Panc1 (cell line): Measurements from ENCODE around the gene ITIH5. TPM values are rescaled to one million over a fixed set of nuclear protein-coding genes. Genes with fewer than 3 reads are reported as not detected.

Experiments
- ATAC-seq: fragments of 200-7000 bp; cut with Tn5 transposase; 2 replicates; pipeline ENCODE4 v1.9.1; 2020; ENCODE audit warnings: mild to moderate bottlenecking, moderate library complexity
- BruUV-seq: library from RNA; stranded (reverse); fragments of 400-500 nt; replicated peaks from 2 replicates; lab custom pipeline; 2021; lab: Mats Ljungman, UMichigan
- CTCF ChIA-PET: fragments of 300-600 bp; sonication (Branson Sonifier 250); formaldehyde crosslinking; loops from one replicate; lab custom pipeline; 2022; ENCODE audit warnings: antibody characterized with exemption; lab: Charles Lee
- POLR2A ChIA-PET: fragments of 300-600 bp; sonication (Branson Sonifier 250); formaldehyde crosslinking; loops from one replicate; lab custom pipeline; 2022; ENCODE audit warnings: antibody characterized with exemption; lab: Charles Lee
- DNase-seq: peaks from one replicate; pipeline ENCODE4 v3.0.0-alpha.2; 2010; ENCODE audit warnings: low read depth, low spot score
- H3K27ac ChIP-seq: 2 replicates; pipeline ENCODE4 v1.5.1; 2011; ENCODE audit warnings: mild to moderate bottlenecking, low read length, inconsistent platforms
- H3K27me3 ChIP-seq: fragments of 200-500 bp; sonication (Bioruptor generic); 2 replicates; pipeline ENCODE4 v1.6.0; 2014; ENCODE audit warnings: low read length, inconsistent platforms; ENCODE audit not compliant: control insufficient read depth, insufficient read depth
- H3K36me3 ChIP-seq: fragments of 200-500 bp; sonication (Bioruptor generic); 2 replicates; pipeline ENCODE4 v1.5.1; 2014; ENCODE audit warnings: inconsistent platforms, mild to moderate bottlenecking, low read length, moderate library complexity; ENCODE audit not compliant: control insufficient read depth, insufficient read depth
- H3K4me1 ChIP-seq: 2 replicates; pipeline ENCODE4 v1.5.1; 2011; ENCODE audit warnings: inconsistent platforms, mild to moderate bottlenecking, low read length, moderate library complexity; ENCODE audit not compliant: control insufficient read depth, insufficient read depth
- H3K4me3 ChIP-seq, 2 experiments: 2 replicates each; pipeline ENCODE4 v1.5.1; 2011 to 2012; ENCODE audit warnings: low read depth in 2 of 2, low read length in 2 of 2, mild to moderate bottlenecking in 2 of 2, inconsistent platforms in 1 of 2, moderate library complexity in 1 of 2
- H3K9me3 ChIP-seq: fragments of 200-500 bp; sonication (Bioruptor generic); 2 replicates; pipeline ENCODE4 v1.5.1; 2014; ENCODE audit warnings: low read depth, mild to moderate bottlenecking, inconsistent platforms, low read length, moderate library complexity; ENCODE audit not compliant: control insufficient read depth, insufficient read depth
- POLR2AphosphoS5 ChIP-seq: IDR thresholded peaks from 2 replicates; pipeline ENCODE4 v1.6.1; 2012; ENCODE audit warnings: mild to moderate bottlenecking, low read depth, low read length, moderate library complexity
- SIN3A ChIP-seq: IDR thresholded peaks from 2 replicates; pipeline ENCODE4 v1.6.1; 2012; ENCODE audit warnings: low read depth, mild to moderate bottlenecking, low read length, moderate library complexity, borderline replicate concordance; ENCODE audit not compliant: insufficient read depth
- TCF7L2 ChIP-seq: IDR thresholded peaks from 2 replicates; pipeline ENCODE4 v1.6.1; 2011; ENCODE audit warnings: mild to moderate bottlenecking, low read depth, low read length, inconsistent platforms
- in situ Hi-C: cut with HindIII; loops from 2 replicates; pipeline ENCODE4 v1.10.0; 2016; ENCODE audit warnings: low sequenced_read_pairs, low pct_unique_long_range_greater_than_20kb
- intact Hi-C: fragments of 100-400 bp; cut with micrococcal nuclease; formaldehyde crosslinking; loops from one replicate; pipeline ENCODE4 v1.10.0; 2022; ENCODE audit not compliant: unreplicated experiment
- total RNA-seq: library from RNA; stranded (reverse); gene quantifications from one replicate; pipeline ENCODE4 v1.2.1, GENCODE V29; 2021; ENCODE audit not compliant: unreplicated experiment
- TF ChIP-seq, protein P1 (sequence below), 2 experiments: IDR thresholded peaks; 2 replicates each; pipeline ENCODE4 v1.6.1; 2011 to 2012; ENCODE audit warnings: low read depth in 2 of 2, control low read depth in 1 of 2, low read length in 1 of 2, mild to moderate bottlenecking in 1 of 2, moderate library complexity in 1 of 2; ENCODE audit not compliant: insufficient read depth in 1 of 2
- TF ChIP-seq, protein P2 (sequence below): fragments of 450-650 bp; IDR thresholded peaks from 2 replicates; pipeline ENCODE4 v1.5.1; 2017; ENCODE audit warnings: mild to moderate bottlenecking

The ITIH5 gene
- total RNA-seq, 1 experiment from 2014 or later: not detected

DNA sequence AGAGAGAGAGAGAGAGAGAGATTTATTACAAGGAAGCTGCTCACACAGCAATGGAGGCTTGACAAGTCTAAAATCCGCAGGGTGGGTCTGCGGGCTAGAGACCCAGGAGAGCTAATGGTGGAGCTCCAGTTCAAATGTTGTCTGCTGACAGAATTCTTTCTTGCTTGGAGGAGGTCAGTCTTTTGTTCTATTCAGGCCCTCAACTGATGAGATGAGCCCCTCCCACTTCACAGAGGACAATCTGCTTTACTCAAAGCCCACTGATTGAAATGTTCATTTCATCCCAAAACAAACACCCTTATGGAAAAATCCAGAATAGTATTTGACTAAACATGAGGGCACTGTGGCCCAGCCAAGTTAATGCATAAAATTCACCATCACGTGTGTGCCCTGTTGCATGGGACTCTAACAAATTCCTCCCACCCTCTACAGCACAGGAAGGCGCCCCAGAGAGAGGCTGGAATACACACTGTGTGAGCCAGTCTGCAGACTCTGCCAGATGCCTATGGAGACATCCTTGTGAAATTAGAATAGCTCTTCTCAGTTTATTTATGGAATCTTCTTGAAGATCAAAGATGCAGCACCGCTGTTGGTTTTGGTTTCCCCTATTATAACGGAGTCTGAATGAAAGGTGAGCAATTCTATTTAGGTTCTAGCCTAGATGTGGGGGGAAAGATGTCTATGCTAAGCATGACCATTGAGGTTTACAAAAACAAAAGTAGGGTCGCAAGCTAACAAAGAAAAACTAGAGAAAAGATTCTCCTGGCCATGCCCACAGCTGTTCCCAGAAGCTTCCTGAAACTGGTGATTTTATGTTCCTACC is 132.9 kb downstream of the ITIH5 start:
- CTCF ChIA-PET: interaction anchor here (0.5 kb wide), 1 partner anchor 1799 kb away, joined by 3 read pairs; no protein-coding TSS in a partner anchor
- no TSS peak for BruUV-seq

DNA sequence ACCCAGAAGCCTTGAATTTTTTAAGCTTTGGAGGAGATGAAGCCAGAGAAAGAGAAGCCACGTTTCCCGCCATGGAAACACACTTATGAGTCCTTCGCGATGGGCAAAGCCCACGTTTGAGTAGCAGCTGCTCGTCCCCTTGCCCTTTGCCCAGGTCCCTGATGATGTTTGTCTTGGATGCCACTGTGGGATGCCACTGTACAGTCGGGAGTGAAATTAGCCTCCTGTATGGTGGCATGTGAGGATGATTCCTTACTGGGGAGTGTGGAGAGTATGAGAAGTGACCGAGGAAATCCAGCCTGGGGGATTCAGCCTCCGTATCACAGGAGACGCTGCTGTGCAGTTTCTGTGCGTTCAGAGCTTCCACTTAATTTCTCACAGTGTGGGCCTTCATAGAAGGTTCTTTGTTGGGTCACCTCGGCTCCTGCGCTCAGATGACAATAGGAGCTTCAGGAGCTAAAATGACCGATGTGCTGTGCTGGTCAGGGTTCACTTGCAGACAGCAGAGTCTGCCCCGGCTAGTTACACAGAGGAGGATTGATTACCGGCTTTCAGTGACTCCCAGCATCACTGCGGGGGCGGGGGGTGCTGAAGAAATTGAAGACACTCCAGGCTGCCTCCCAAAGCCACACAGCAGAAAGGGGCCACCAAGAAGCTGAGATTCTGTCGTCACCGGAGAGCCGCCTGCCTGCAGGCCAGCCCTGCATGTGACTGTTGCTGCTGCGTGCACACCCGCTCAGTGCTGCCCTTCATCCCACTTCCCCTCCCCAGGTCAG is 133.9 kb downstream of the ITIH5 start:
- BruUV-seq: no TSS peak
- Histone ChIP-seq H3K9me3 (no peaks in the 10 kb centered on the region), H3K27ac (no peak overlapping the region), H3K36me3 (no peaks in the 10 kb centered on the region; the same call in 1 of the 2 replicates), H3K27me3 (peaks cover 2% of the 10 kb centered on the region; the same call in 1 of the 2 replicates), H3K4me1 (no peaks in the 10 kb centered on the region), H3K4me3 (no peak overlapping the region)
- TF ChIP-seq TCF7L2: no peak
- TF ChIP-seq, protein P1, sequence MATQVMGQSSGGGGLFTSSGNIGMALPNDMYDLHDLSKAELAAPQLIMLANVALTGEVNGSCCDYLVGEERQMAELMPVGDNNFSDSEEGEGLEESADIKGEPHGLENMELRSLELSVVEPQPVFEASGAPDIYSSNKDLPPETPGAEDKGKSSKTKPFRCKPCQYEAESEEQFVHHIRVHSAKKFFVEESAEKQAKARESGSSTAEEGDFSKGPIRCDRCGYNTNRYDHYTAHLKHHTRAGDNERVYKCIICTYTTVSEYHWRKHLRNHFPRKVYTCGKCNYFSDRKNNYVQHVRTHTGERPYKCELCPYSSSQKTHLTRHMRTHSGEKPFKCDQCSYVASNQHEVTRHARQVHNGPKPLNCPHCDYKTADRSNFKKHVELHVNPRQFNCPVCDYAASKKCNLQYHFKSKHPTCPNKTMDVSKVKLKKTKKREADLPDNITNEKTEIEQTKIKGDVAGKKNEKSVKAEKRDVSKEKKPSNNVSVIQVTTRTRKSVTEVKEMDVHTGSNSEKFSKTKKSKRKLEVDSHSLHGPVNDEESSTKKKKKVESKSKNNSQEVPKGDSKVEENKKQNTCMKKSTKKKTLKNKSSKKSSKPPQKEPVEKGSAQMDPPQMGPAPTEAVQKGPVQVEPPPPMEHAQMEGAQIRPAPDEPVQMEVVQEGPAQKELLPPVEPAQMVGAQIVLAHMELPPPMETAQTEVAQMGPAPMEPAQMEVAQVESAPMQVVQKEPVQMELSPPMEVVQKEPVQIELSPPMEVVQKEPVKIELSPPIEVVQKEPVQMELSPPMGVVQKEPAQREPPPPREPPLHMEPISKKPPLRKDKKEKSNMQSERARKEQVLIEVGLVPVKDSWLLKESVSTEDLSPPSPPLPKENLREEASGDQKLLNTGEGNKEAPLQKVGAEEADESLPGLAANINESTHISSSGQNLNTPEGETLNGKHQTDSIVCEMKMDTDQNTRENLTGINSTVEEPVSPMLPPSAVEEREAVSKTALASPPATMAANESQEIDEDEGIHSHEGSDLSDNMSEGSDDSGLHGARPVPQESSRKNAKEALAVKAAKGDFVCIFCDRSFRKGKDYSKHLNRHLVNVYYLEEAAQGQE (IDR thresholded peaks at IDR 0.05; ENCODE audit: insufficient read depth in 1 of 2, low read depth in 2 of 2, low read length in 1 of 2): no peak
- no peak for TF ChIP-seq SIN3A
- TF ChIP-seq, protein P2, sequence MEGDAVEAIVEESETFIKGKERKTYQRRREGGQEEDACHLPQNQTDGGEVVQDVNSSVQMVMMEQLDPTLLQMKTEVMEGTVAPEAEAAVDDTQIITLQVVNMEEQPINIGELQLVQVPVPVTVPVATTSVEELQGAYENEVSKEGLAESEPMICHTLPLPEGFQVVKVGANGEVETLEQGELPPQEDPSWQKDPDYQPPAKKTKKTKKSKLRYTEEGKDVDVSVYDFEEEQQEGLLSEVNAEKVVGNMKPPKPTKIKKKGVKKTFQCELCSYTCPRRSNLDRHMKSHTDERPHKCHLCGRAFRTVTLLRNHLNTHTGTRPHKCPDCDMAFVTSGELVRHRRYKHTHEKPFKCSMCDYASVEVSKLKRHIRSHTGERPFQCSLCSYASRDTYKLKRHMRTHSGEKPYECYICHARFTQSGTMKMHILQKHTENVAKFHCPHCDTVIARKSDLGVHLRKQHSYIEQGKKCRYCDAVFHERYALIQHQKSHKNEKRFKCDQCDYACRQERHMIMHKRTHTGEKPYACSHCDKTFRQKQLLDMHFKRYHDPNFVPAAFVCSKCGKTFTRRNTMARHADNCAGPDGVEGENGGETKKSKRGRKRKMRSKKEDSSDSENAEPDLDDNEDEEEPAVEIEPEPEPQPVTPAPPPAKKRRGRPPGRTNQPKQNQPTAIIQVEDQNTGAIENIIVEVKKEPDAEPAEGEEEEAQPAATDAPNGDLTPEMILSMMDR: no peak
- no peak for TF ChIP-seq POLR2AphosphoS5
- CTCF ChIA-PET: no interaction called here
- intact Hi-C loops (no loop called here), in situ Hi-C loops (no loop called here)
- DNase-seq: no peak
- no peak for ATAC-seq
- POLR2A ChIA-PET: no interaction called here

More for the DNA sequence above, 132.9 kb downstream of the ITIH5 start:
- no peak for DNase-seq
- H3K36me3 ChIP-seq: no peaks in the 10 kb centered on the region; the same call in 1 of the 2 replicates
- peaks cover 2% of the 10 kb centered on the region; the same call in 1 of the 2 replicates for H3K27me3 ChIP-seq
- no peak for ATAC-seq
- no peak overlapping the region for H3K27ac ChIP-seq
- H3K4me1 ChIP-seq: no peaks in the 10 kb centered on the region
- TF ChIP-seq, protein P1 (IDR thresholded peaks at IDR 0.05; ENCODE audit: insufficient read depth in 1 of 2, low read depth in 2 of 2, low read length in 1 of 2): no peak
- TF ChIP-seq, protein P2: no peak
- TF ChIP-seq SIN3A (no peak), TCF7L2 (no peak), POLR2AphosphoS5 (no peak)
- POLR2A ChIA-PET: no interaction called here
- H3K4me3 ChIP-seq: no peak overlapping the region
- intact Hi-C loops: no loop called here
- H3K9me3 ChIP-seq: no peaks in the 10 kb centered on the region
- in situ Hi-C loops: no loop called here
